ENCODE results near the gene ITPR2. TPM values are rescaled to one million over a fixed set of nuclear protein-coding genes. Genes with fewer than 3 reads are reported as not detected.

ITPR2 gene
- total and polyA plus RNA-seq, 4 donors = 4.1 to 47.0 (median 26.5) TPM

- peaks cover 0 to 4% (median 2%) of the 10 kb centered on the region in 4 donors for H3K36me3 ChIP-seq (ENCODE audit: control insufficient read depth in 4 of 4, insufficient read depth in 4 of 4, low read length in 4 of 4)
- TF ChIP-seq CTCF (IDR thresholded peaks at IDR 0.05; ENCODE audit: control extremely low read depth, extremely low read depth) = no peak
- no peak overlapping the region for H3K27ac ChIP-seq (ENCODE audit: low read depth in 1 of 2, low read length in 1 of 2)
- DNase-seq (peak in 2 of 3 donors; percentile 41 to 50), ATAC-seq (ENCODE audit: insufficient read depth, low FRiP score) (peak; percentile 62)
- no peaks in the 10 kb centered on the region for H3K9me3 ChIP-seq (ENCODE audit: control insufficient read depth in 4 of 4, insufficient read depth in 3 of 4, low read length in 3 of 4)
- no peak overlapping the region for H3K9ac ChIP-seq (ENCODE audit: insufficient read depth in 1 of 2, low read length in 2 of 2)
- peaks cover 0 to 17% (median 5%) of the 10 kb centered on the region in 5 donors for H3K4me1 ChIP-seq (ENCODE audit: control insufficient read depth in 5 of 5, insufficient read depth in 5 of 5, low read length in 5 of 5)
- no peak overlapping the region for H3K4me3 ChIP-seq
- 9 to 19% methylated on average over 2 of the region's 2 CpGs for WGBS, 2 donors
- H3K27me3 ChIP-seq (ENCODE audit: control insufficient read depth in 3 of 3, insufficient read depth in 3 of 3, low read length in 2 of 3) = no peaks in the 10 kb centered on the region
These were observed 128.1 kb downstream of the ITPR2 start for GRCh38 chr12:26704684-26705460.

- Histone ChIP-seq H3K9ac (ENCODE audit: insufficient read depth in 1 of 2, low read length in 2 of 2) (no peak overlapping the region), H3K4me1 (ENCODE audit: control insufficient read depth in 5 of 5, insufficient read depth in 5 of 5, low read length in 5 of 5) (peaks cover 0 to 17% (median 5%) of the 10 kb centered on the region in 5 donors), H3K4me3 (no peak overlapping the region), H3K9me3 (ENCODE audit: control insufficient read depth in 4 of 4, insufficient read depth in 3 of 4, low read length in 3 of 4) (no peaks in the 10 kb centered on the region), H3K36me3 (ENCODE audit: control insufficient read depth in 4 of 4, insufficient read depth in 4 of 4, low read length in 4 of 4) (peaks cover 0 to 4% (median 1%) of the 10 kb centered on the region in 4 donors), H3K27ac (ENCODE audit: low read depth in 1 of 2, low read length in 1 of 2) (no peak overlapping the region), H3K27me3 (ENCODE audit: control insufficient read depth in 3 of 3, insufficient read depth in 3 of 3, low read length in 2 of 3) (no peaks in the 10 kb centered on the region)
- ATAC-seq (ENCODE audit: insufficient read depth, low FRiP score) (no peak), DNase-seq (no peak)
- WGBS, 2 donors = 47 to 50% methylated on average over 1 of the region's 1 CpG
- no peak for TF ChIP-seq CTCF (IDR thresholded peaks at IDR 0.05; ENCODE audit: control extremely low read depth, extremely low read depth)
These were observed 128.8 kb downstream of the ITPR2 start for GRCh38 chr12:26704214-26704613.

GRCh38 chr12:26702741-26703140, 130.3 kb downstream of the ITPR2 start:
- no peak for TF ChIP-seq CTCF (IDR thresholded peaks at IDR 0.05; ENCODE audit: control extremely low read depth, extremely low read depth)
- Histone ChIP-seq H3K9me3 (ENCODE audit: control insufficient read depth in 4 of 4, insufficient read depth in 3 of 4, low read length in 3 of 4) (no peaks in the 10 kb centered on the region), H3K27me3 (ENCODE audit: control insufficient read depth in 3 of 3, insufficient read depth in 3 of 3, low read length in 2 of 3) (no peaks in the 10 kb centered on the region), H3K27ac (ENCODE audit: low read depth in 1 of 2, low read length in 1 of 2) (no peak overlapping the region), H3K4me1 (ENCODE audit: control insufficient read depth in 5 of 5, insufficient read depth in 5 of 5, low read length in 5 of 5) (peaks cover 0 to 17% (median 5%) of the 10 kb centered on the region in 5 donors), H3K4me3 (no peak overlapping the region), H3K9ac (ENCODE audit: insufficient read depth in 1 of 2, low read length in 2 of 2) (no peak overlapping the region), H3K36me3 (ENCODE audit: control insufficient read depth in 4 of 4, insufficient read depth in 4 of 4, low read length in 4 of 4) (peaks cover 0 to 4% (median 0%) of the 10 kb centered on the region in 4 donors)
- DNase-seq (no peak), ATAC-seq (ENCODE audit: insufficient read depth, low FRiP score) (no peak)
- WGBS, 2 donors = 95% methylated on average over 4 of the region's 4 CpGs
